Measurements from ENCODE around the gene GDE1. TPM values are rescaled to one million over a fixed set of nuclear protein-coding genes. Genes with fewer than 3 reads are reported as not detected.
"Not testable (repeated sequence)": the region's sequence is repeated elsewhere in the genome, so short reads cannot be mapped to it uniquely, and the experiment has no call there.

The GDE1 gene
- total RNA-seq, 1 donor from 2014 or later = 33.4 TPM

DNA sequence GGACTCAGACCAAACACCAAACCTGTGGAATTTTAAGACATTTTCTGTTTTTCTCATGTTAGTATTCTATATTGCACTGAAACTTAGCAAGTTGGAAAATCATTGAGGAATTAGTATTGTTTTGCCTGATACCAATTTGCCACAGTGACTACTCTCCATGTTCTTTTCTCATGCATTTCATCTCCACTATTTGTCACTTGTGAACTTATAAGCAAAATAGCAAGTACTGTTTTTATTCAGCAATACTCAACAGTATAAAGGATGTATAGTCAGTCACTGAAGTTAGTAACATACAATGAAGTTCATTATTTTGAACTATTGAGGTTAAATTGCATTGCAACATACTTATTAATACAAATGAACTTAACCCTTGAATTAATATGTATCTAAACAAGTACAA is 27.8 kb upstream of the GDE1 start:
- Histone ChIP-seq H3K4me3 (ENCODE audit: low read length in 3 of 3) (no peak overlapping the region), H3K9me3 (ENCODE audit: control insufficient read depth in 3 of 3, low read length in 3 of 3) (no peaks in the 10 kb centered on the region), H3K9ac (ENCODE audit: low read depth in 1 of 3, low read length in 3 of 3) (no peak overlapping the region), H3K4me1 (ENCODE audit: control insufficient read depth in 3 of 3, insufficient read depth in 3 of 3, low read length in 3 of 3) (peaks cover 0 to 4% (median 0%) of the 10 kb centered on the region in 3 donors), H3K36me3 (ENCODE audit: control insufficient read depth in 3 of 3, insufficient read depth in 3 of 3, low read length in 3 of 3) (peaks cover 2 to 13% (median 12%) of the 10 kb centered on the region in 3 donors), H3K27me3 (ENCODE audit: control insufficient read depth in 3 of 3, insufficient read depth in 3 of 3, low read length in 3 of 3) (no peaks in the 10 kb centered on the region), H3K27ac (ENCODE audit: low read depth, low read length) (no peak overlapping the region)

DNA sequence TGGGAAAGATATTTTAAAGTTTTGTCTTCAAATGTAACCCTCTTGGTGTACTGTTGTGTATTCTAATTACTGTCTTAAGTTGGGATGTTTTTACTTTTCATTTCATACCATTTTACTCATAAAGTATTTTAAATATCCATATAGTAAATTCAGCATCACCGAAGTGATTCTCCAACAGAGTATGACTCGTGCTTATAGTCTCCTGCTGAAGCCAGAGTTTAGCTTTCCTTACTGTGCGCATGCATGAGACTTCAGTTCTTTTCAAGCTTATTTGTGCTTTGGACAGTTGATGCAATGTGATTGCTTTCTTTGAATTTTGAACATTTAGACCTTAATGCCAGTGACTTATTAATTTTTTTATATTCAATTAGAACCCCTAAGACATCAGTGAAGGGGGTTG is 26.2 kb upstream of the GDE1 start:
- no peak overlapping the region for H3K27ac ChIP-seq (ENCODE audit: low read depth, low read length)
- H3K36me3 ChIP-seq (ENCODE audit: control insufficient read depth in 3 of 3, insufficient read depth in 3 of 3, low read length in 3 of 3) = peaks cover 2 to 22% (median 13%) of the 10 kb centered on the region in 3 donors

DNA sequence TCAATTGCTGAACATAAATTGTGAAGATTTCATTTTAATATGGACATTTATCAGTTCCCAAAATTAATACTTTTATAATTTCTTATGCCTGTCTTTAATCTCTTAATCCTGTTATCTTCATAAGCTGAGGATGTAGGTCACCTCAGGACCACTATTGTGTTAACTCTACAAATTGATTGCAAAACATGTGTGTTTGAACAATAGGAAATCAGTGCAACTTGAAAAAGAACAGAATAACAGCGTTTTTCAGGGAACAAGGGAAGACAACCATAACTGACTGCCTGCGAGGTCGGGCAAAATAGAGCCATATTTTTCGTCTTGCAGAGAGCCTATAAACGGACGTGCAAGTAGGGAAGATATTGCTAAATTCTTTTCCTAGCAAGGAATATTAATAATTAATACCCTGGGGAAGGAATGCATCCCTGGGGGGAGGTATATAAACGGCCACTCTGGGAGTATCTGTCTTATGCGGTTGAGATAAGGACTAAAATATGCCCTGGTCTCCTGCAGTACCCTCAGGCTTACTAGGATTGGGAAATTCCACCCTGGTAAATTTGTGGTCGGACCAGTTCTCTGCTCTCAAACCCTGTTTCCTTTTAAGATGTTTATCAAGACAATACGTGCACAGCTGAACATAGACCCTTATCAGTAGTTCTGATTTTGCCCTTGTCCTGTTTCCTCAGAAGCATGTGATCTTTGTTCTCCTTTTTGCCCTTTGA is 21.5 kb upstream of the GDE1 start:
- H3K27me3 ChIP-seq (ENCODE audit: control insufficient read depth in 3 of 3, insufficient read depth in 3 of 3, low read length in 3 of 3); H3K27ac ChIP-seq (ENCODE audit: low read depth, low read length); H3K9me3 ChIP-seq (ENCODE audit: control insufficient read depth in 3 of 3, low read length in 3 of 3); H3K9ac ChIP-seq (ENCODE audit: low read depth in 1 of 3, low read length in 3 of 3); H3K4me1 ChIP-seq (ENCODE audit: control insufficient read depth in 3 of 3, insufficient read depth in 3 of 3, low read length in 3 of 3); H3K4me3 ChIP-seq (ENCODE audit: low read length in 3 of 3): not testable (repeated sequence)
- peaks cover 2 to 22% (median 19%) of the 10 kb centered on the region in 3 donors for H3K36me3 ChIP-seq (ENCODE audit: control insufficient read depth in 3 of 3, insufficient read depth in 3 of 3, low read length in 3 of 3)

More for the DNA sequence above, 26.2 kb upstream of the GDE1 start:
- H3K9ac ChIP-seq (ENCODE audit: low read depth in 1 of 3, low read length in 3 of 3) = no peak overlapping the region
- H3K9me3 ChIP-seq (ENCODE audit: control insufficient read depth in 3 of 3, low read length in 3 of 3) = no peaks in the 10 kb centered on the region
- H3K27me3 ChIP-seq (ENCODE audit: control insufficient read depth in 3 of 3, insufficient read depth in 3 of 3, low read length in 3 of 3) = no peaks in the 10 kb centered on the region
- H3K4me1 ChIP-seq (ENCODE audit: control insufficient read depth in 3 of 3, insufficient read depth in 3 of 3, low read length in 3 of 3) = no peaks in the 10 kb centered on the region
- H3K4me3 ChIP-seq (ENCODE audit: low read length in 3 of 3) = no peak overlapping the region

DNA sequence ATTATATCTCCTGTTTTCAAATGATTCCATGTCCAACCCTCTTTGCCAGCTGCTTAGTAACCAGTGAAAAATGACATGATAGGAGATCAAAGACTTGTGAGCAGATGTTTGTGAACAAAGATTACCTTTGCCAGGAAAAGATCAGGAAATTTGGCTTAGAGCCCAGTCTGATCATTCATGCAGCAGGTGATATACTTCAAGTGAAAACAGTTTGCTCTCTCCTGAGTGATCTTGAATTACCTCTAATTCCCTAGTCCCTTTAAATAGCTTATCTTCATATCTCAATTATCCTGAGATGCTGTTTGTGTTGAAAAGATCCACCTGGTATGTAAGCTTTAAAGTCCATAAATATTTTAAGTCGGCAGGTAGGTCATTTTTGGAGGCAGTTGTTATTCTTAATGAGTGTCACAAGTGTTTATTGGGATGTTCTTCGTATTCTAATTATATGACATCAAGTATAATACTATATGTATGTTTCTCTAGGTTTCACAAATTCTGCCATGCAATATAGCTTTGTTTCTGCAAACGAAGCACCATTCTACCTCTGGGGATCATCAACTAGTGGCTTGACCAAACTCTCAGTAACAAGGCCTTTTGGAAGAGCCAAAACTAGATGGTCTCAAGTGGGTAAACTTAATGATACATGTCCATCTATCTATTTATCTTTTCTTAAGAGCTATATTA is 20.4 kb upstream of the GDE1 start:
- H3K9me3 ChIP-seq (ENCODE audit: control insufficient read depth in 3 of 3, low read length in 3 of 3) = no peaks in the 10 kb centered on the region
- H3K27me3 ChIP-seq (ENCODE audit: control insufficient read depth in 3 of 3, insufficient read depth in 3 of 3, low read length in 3 of 3) = no peaks in the 10 kb centered on the region
- no peak overlapping the region for H3K27ac ChIP-seq (ENCODE audit: low read depth, low read length)
- peaks cover 2 to 16% (median 16%) of the 10 kb centered on the region in 3 donors for H3K36me3 ChIP-seq (ENCODE audit: control insufficient read depth in 3 of 3, insufficient read depth in 3 of 3, low read length in 3 of 3)
- no peaks in the 10 kb centered on the region for H3K4me1 ChIP-seq (ENCODE audit: control insufficient read depth in 3 of 3, insufficient read depth in 3 of 3, low read length in 3 of 3)
- no peak overlapping the region for H3K4me3 ChIP-seq (ENCODE audit: low read length in 3 of 3)
- no peak overlapping the region for H3K9ac ChIP-seq (ENCODE audit: low read depth in 1 of 3, low read length in 3 of 3)

DNA sequence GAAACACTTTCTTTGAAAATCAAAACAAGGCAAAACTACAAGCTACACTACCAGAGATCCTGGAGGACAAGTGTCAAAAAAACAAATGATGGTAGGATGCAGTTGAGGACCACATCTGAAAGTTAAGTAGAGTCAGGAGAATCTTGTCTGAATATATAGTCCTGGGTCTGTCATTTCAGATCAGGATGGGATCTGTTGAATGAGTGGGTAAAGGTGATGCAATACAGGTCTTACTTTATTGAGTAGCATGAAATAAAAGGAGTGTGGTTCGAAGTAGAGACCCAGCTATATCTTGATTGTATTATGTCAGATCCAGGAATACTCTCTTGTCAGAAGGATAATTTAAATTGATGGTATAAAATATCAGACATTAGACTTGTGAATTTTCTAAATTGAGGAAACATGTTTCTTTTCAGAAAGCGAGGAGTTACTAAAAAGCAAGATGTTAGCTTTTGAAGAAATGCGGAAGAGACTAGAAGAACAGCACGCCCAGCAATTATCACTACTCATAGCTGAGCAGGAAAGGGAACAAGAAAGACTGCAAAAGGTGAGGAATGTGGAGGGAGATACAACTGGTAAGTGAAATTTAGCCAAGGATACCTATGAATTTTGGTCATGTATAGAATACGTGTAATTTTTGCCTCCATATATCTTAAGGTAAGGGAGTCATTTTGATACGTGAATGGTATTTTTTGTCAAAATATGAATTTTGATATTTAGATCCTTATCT is 18.5 kb upstream of the GDE1 start:
- Histone ChIP-seq H3K36me3 (ENCODE audit: control insufficient read depth in 3 of 3, insufficient read depth in 3 of 3, low read length in 3 of 3) (peaks cover 0 to 31% (median 27%) of the 10 kb centered on the region in 3 donors), H3K4me3 (ENCODE audit: low read length in 3 of 3) (no peak overlapping the region), H3K4me1 (ENCODE audit: control insufficient read depth in 3 of 3, insufficient read depth in 3 of 3, low read length in 3 of 3) (no peaks in the 10 kb centered on the region), H3K27ac (ENCODE audit: low read depth, low read length) (no peak overlapping the region), H3K27me3 (ENCODE audit: control insufficient read depth in 3 of 3, insufficient read depth in 3 of 3, low read length in 3 of 3) (no peaks in the 10 kb centered on the region), H3K9me3 (ENCODE audit: control insufficient read depth in 3 of 3, low read length in 3 of 3) (no peaks in the 10 kb centered on the region), H3K9ac (ENCODE audit: low read depth in 1 of 3, low read length in 3 of 3) (no peak overlapping the region)

DNA sequence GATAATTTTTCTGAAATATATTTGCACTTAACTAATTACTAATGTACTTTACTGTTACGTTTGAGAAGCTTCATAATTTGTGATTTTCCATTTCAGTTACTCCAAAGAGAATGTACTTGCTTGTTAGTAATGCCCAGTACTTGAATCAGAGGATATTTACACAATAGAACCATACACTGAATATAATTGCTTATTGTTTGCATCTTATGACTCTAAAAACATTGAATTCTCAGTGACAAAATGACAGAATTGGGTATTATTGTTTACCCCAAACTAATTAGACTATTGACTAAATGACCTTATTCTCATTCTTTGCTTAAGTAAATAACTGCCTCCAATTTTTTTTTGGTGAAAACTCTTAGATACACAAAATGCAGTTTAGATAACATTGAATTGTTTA is 10.7 kb upstream of the GDE1 start:
- H3K4me3 ChIP-seq (ENCODE audit: low read length in 3 of 3) = no peak overlapping the region

DNA sequence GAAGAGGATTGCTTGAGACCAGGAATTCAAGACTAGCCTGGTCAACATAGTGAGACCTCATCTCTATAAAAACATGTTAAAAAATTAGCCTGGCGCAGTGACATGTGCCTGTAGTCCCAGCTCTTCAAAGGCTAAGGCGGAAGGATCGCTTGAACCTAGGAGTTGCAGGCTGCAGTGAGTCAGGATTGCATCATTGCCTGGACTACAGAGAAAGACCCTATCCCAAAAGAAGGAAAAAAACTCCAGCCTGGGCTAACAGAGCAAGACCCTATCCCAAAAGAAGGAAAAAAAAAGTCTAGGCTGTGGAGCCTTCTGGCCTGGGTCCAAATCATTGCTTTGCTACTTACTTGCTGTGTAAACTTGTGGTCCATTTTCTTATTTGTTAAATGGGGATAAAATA is 6.8 kb upstream of the GDE1 start:
- no peak overlapping the region for H3K4me3 ChIP-seq (ENCODE audit: low read length in 3 of 3)
- H3K9me3 ChIP-seq (ENCODE audit: control insufficient read depth in 3 of 3, low read length in 3 of 3) = no peaks in the 10 kb centered on the region
- H3K36me3 ChIP-seq (ENCODE audit: control insufficient read depth in 3 of 3, insufficient read depth in 3 of 3, low read length in 3 of 3) = peaks cover 0 to 21% (median 15%) of the 10 kb centered on the region in 3 donors
- H3K27ac ChIP-seq (ENCODE audit: low read depth, low read length) = no peak overlapping the region
- H3K9ac ChIP-seq (ENCODE audit: low read depth in 1 of 3, low read length in 3 of 3) = no peak overlapping the region
- H3K27me3 ChIP-seq (ENCODE audit: control insufficient read depth in 3 of 3, insufficient read depth in 3 of 3, low read length in 3 of 3) = no peaks in the 10 kb centered on the region
- peaks cover 7 to 12% (median 12%) of the 10 kb centered on the region in 3 donors for H3K4me1 ChIP-seq (ENCODE audit: control insufficient read depth in 3 of 3, insufficient read depth in 3 of 3, low read length in 3 of 3)

More for the DNA sequence above, 10.7 kb upstream of the GDE1 start:
- H3K9me3 ChIP-seq (ENCODE audit: control insufficient read depth in 3 of 3, low read length in 3 of 3) = no peaks in the 10 kb centered on the region
- H3K9ac ChIP-seq (ENCODE audit: low read depth in 1 of 3, low read length in 3 of 3) = no peak overlapping the region
- H3K4me1 ChIP-seq (ENCODE audit: control insufficient read depth in 3 of 3, insufficient read depth in 3 of 3, low read length in 3 of 3) = no peaks in the 10 kb centered on the region
- no peaks in the 10 kb centered on the region for H3K27me3 ChIP-seq (ENCODE audit: control insufficient read depth in 3 of 3, insufficient read depth in 3 of 3, low read length in 3 of 3)
- H3K27ac ChIP-seq (ENCODE audit: low read depth, low read length) = no peak overlapping the region
- H3K36me3 ChIP-seq (ENCODE audit: control insufficient read depth in 3 of 3, insufficient read depth in 3 of 3, low read length in 3 of 3) = peaks cover 0 to 41% (median 27%) of the 10 kb centered on the region in 3 donors

DNA sequence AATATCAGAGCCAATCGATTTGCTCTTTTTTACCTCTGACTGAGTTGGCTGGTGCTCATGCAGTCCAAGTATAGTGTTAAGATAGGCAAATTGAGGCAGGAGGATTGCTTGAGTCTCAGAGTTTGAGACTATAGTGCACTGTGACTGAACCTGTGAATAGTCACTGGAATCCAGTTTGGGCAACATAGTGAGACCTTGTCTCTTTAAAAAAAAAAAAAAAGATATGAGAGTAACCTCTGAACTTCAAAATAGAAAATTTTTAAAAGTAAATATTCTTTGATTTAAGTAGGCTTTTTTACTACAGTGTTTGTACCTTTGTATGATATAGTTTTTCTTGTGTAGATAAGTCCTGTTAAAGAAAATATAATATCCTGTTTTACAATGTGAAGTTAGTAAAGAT is 5.3 kb upstream of the GDE1 start:
- no peaks in the 10 kb centered on the region for H3K27me3 ChIP-seq (ENCODE audit: control insufficient read depth in 3 of 3, insufficient read depth in 3 of 3, low read length in 3 of 3)
- no peak overlapping the region for H3K4me3 ChIP-seq (ENCODE audit: low read length in 3 of 3)
- peaks cover 14 to 19% (median 16%) of the 10 kb centered on the region in 3 donors for H3K4me1 ChIP-seq (ENCODE audit: control insufficient read depth in 3 of 3, insufficient read depth in 3 of 3, low read length in 3 of 3)
- H3K9ac ChIP-seq (ENCODE audit: low read depth in 1 of 3, low read length in 3 of 3) = no peak overlapping the region
- H3K27ac ChIP-seq (ENCODE audit: low read depth, low read length) = no peak overlapping the region
- H3K36me3 ChIP-seq (ENCODE audit: control insufficient read depth in 3 of 3, insufficient read depth in 3 of 3, low read length in 3 of 3) = peaks cover 0 to 13% (median 12%) of the 10 kb centered on the region in 3 donors
- H3K9me3 ChIP-seq (ENCODE audit: control insufficient read depth in 3 of 3, low read length in 3 of 3) = no peaks in the 10 kb centered on the region

DNA sequence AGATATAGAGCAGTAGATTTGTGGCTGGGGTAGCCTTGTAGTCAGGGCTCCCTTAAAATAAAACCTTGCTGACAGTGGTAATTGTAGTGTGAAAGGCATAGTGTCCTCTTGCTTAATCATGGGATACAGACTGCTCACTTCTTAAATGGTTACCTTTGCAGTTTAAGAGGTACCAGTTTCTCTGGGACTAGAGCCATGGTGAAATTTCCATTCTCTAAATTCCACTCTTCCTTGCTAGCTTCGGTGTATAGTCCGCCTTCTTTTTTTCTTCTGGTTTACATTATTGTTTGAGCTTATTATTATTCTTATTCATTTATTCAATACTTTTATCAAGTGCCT is 3.5 kb upstream of the GDE1 start:
- Histone ChIP-seq H3K27ac (ENCODE audit: low read depth, low read length) (no peak overlapping the region), H3K4me3 (ENCODE audit: low read length in 3 of 3) (peak overlapping the region in 1 of 3 donors; percentile 95), H3K27me3 (ENCODE audit: control insufficient read depth in 3 of 3, insufficient read depth in 3 of 3, low read length in 3 of 3) (no peaks in the 10 kb centered on the region), H3K9ac (ENCODE audit: low read depth in 1 of 3, low read length in 3 of 3) (peak overlapping the region in 1 of 3 donors; percentile 44), H3K36me3 (ENCODE audit: control insufficient read depth in 3 of 3, insufficient read depth in 3 of 3, low read length in 3 of 3) (peaks cover 0 to 13% (median 12%) of the 10 kb centered on the region in 3 donors), H3K4me1 (ENCODE audit: control insufficient read depth in 3 of 3, insufficient read depth in 3 of 3, low read length in 3 of 3) (peaks cover 22 to 33% (median 26%) of the 10 kb centered on the region in 3 donors), H3K9me3 (ENCODE audit: control insufficient read depth in 3 of 3, low read length in 3 of 3) (no peaks in the 10 kb centered on the region)
